Neural progenitor cell (in vitro differentiated cells): Measurements from ENCODE around the gene SNAPC2. TPM values are rescaled to one million over a fixed set of nuclear protein-coding genes. Genes with fewer than 3 reads are reported as not detected.

Experiments
- DNase-seq: peaks from one replicate; pipeline ENCODE4 v3.0.0-alpha.2; 2016; ENCODE audit warnings: low spot score
- H2AFZ ChIP-seq: fragments of 200-600 bp; sonication (generic); replicated peaks from 2 replicates; pipeline ENCODE4 v1.6.1; 2016; ENCODE audit warnings: antibody characterized with exemption
- H3F3A ChIP-seq: fragments of 200-600 bp; sonication (generic); 2 replicates; pipeline ENCODE4 v1.6.1; 2016; ENCODE audit warnings: antibody characterized with exemption, low read depth
- H3K27ac ChIP-seq: fragments of 200-600 bp; sonication (generic); 2 replicates; pipeline ENCODE4 v1.5.1; 2016; ENCODE audit warnings: mild to moderate bottlenecking
- H3K27me3 ChIP-seq: fragments of 200-600 bp; sonication (generic); 2 replicates; pipeline ENCODE4 v1.6.1; 2016; ENCODE audit warnings: mild to moderate bottlenecking, moderate library complexity
- H3K36me3 ChIP-seq: fragments of 200-600 bp; sonication (generic); 2 replicates; pipeline ENCODE4 v1.5.1; 2016
- H3K4me1 ChIP-seq: fragments of 200-600 bp; sonication (generic); 2 replicates; pipeline ENCODE4 v1.6.1; 2016; ENCODE audit warnings: mixed run types
- H3K4me2 ChIP-seq: fragments of 200-600 bp; sonication (generic); 2 replicates; pipeline ENCODE4 v1.6.1; 2016
- H3K4me3 ChIP-seq: fragments of 200-600 bp; sonication (generic); 2 replicates; pipeline ENCODE4 v1.5.1; 2016
- H3K79me2 ChIP-seq: fragments of 200-600 bp; sonication (generic); 2 replicates; pipeline ENCODE4 v1.6.1; 2016; ENCODE audit warnings: low read depth
- H3K9ac ChIP-seq: fragments of 200-600 bp; sonication (generic); 2 replicates; pipeline ENCODE4 v1.6.1; 2016
- H3K9me3 ChIP-seq: fragments of 200-600 bp; sonication (generic); 2 replicates; pipeline ENCODE4 v1.5.1; 2016; ENCODE audit warnings: low read depth
- H4K20me1 ChIP-seq: fragments of 200-600 bp; sonication (generic); 2 replicates; pipeline ENCODE4 v1.6.1; 2016; ENCODE audit warnings: low read depth
- H3K27ac Mint-ChIP-seq: 3 replicates; pipeline ENCODE4 v1.8.0; 2021; ENCODE audit warnings: mixed read lengths
- H3K27me3 Mint-ChIP-seq: 2 replicates; pipeline ENCODE4 v1.8.0; 2022; ENCODE audit warnings: low read depth, mild to moderate bottlenecking, inconsistent platforms, moderate library complexity, mixed read lengths; ENCODE audit not compliant: insufficient read depth
- H3K36me3 Mint-ChIP-seq: 3 replicates; pipeline ENCODE4 v1.8.0; 2021; ENCODE audit warnings: mixed read lengths
- H3K4me1 Mint-ChIP-seq: 3 replicates; pipeline ENCODE4 v1.8.0; 2021; ENCODE audit warnings: mixed read lengths
- H3K4me3 Mint-ChIP-seq: 3 replicates; pipeline ENCODE4 v1.8.0; 2021; ENCODE audit warnings: mild to moderate bottlenecking, moderate library complexity, mixed read lengths
- H3K9me3 Mint-ChIP-seq: 3 replicates; pipeline ENCODE4 v1.8.0; 2020; ENCODE audit warnings: mixed read lengths
- CTCF ChIP-seq: fragments of 200-600 bp; sonication (generic); IDR thresholded peaks from 2 replicates; pipeline ENCODE4 v1.5.1; 2017; ENCODE audit warnings: antibody characterized with exemption, mild to moderate bottlenecking
- EZH2 ChIP-seq: fragments of 200-600 bp; sonication (generic); IDR thresholded peaks from 2 replicates; pipeline ENCODE4 v1.6.1; 2017; ENCODE audit warnings: antibody characterized with exemption, mild to moderate bottlenecking, moderate library complexity
- EZH2phosphoT487 ChIP-seq: fragments of 200-600 bp; sonication (generic); IDR thresholded peaks from 2 replicates; pipeline ENCODE4 v1.6.1; 2017; ENCODE audit warnings: antibody characterized with exemption
- total RNA-seq: library from RNA; depleted of rRNA; stranded (reverse); fragments of >200 nt; gene quantifications from 2 replicates; pipeline ENCODE4 v1.2.3, GENCODE V29; 2015; ENCODE audit warnings: low replicate concordance

The SNAPC2 gene
- total RNA-seq, 1 donor from 2014 or later: 5.7 TPM

- Histone ChIP-seq H3K4me3 (peak overlapping the region; percentile 75), H3K27me3 (peaks cover 41% of the 10 kb centered on the region), H3K36me3 (no peaks in the 10 kb centered on the region), H3K9ac (no peak overlapping the region), H4K20me1 (peaks cover 50% of the 10 kb centered on the region), H3F3A (peaks cover 54% of the 10 kb centered on the region), H3K4me2 (peak overlapping the region; percentile 77), H2AFZ (peak overlapping the region; percentile 54), H3K9me3 (no peaks in the 10 kb centered on the region), H3K27ac (peak overlapping the region; percentile 66), H3K4me1 (peaks cover 15% of the 10 kb centered on the region), H3K79me2 (peaks cover 8% of the 10 kb centered on the region)
- Mint-ChIP-seq H3K4me3 (peak overlapping the region; percentile 87), H3K27ac (no peak overlapping the region), H3K4me1 (peaks cover 36% of the 10 kb centered on the region), H3K9me3 (no peaks in the 10 kb centered on the region), H3K36me3 (peaks cover 3% of the 10 kb centered on the region), H3K27me3 (peaks cover 30% of the 10 kb centered on the region)
- DNase-seq: peak; percentile 99
- no peak for TF ChIP-seq EZH2
- TF ChIP-seq EZH2phosphoT487: no peak
- no peak for TF ChIP-seq CTCF
Observed at GRCh38 chr19:7920519-7921301, 572 bp downstream of the SNAPC2 start.

GRCh38 chr19:7921302-7921966, 1.3 kb downstream of the SNAPC2 start:
- DNase-seq: no peak
- Mint-ChIP-seq H3K4me1 (peaks cover 39% of the 10 kb centered on the region), H3K4me3 (peak overlapping the region; percentile 87), H3K36me3 (peaks cover 4% of the 10 kb centered on the region), H3K27ac (no peak overlapping the region), H3K9me3 (no peaks in the 10 kb centered on the region), H3K27me3 (peaks cover 28% of the 10 kb centered on the region)
- Histone ChIP-seq H4K20me1 (peaks cover 53% of the 10 kb centered on the region), H2AFZ (no peak overlapping the region), H3K79me2 (peaks cover 8% of the 10 kb centered on the region), H3K27me3 (peaks cover 34% of the 10 kb centered on the region), H3K36me3 (no peaks in the 10 kb centered on the region), H3K4me2 (peak overlapping the region; percentile 72), H3K4me1 (peaks cover 8% of the 10 kb centered on the region), H3F3A (peaks cover 52% of the 10 kb centered on the region), H3K9me3 (no peaks in the 10 kb centered on the region), H3K27ac (peak overlapping the region; percentile 3), H3K9ac (no peak overlapping the region), H3K4me3 (peak overlapping the region; percentile 37)
- TF ChIP-seq EZH2phosphoT487 (no peak), CTCF (no peak), EZH2 (no peak)

- TF ChIP-seq EZH2 (no peak), EZH2phosphoT487 (no peak), CTCF (no peak)
- Mint-ChIP-seq H3K36me3 (peaks cover 5% of the 10 kb centered on the region), H3K4me3 (peak overlapping the region; percentile 87), H3K27me3 (peaks cover 27% of the 10 kb centered on the region), H3K27ac (no peak overlapping the region), H3K9me3 (no peaks in the 10 kb centered on the region), H3K4me1 (peaks cover 38% of the 10 kb centered on the region)
- peaks cover 26% of the 10 kb centered on the region for H3K27me3 ChIP-seq
- peaks cover 8% of the 10 kb centered on the region for H3K4me1 ChIP-seq
- peaks cover 61% of the 10 kb centered on the region for H4K20me1 ChIP-seq
- no peaks in the 10 kb centered on the region for H3K36me3 ChIP-seq
- DNase-seq: no peak
- H3K27ac ChIP-seq: no peak overlapping the region
- H3K4me2 ChIP-seq: no peak overlapping the region
- H2AFZ ChIP-seq: no peak overlapping the region
- H3F3A ChIP-seq: peaks cover 53% of the 10 kb centered on the region
- no peaks in the 10 kb centered on the region for H3K9me3 ChIP-seq
- H3K9ac ChIP-seq: no peak overlapping the region
- H3K79me2 ChIP-seq: peaks cover 8% of the 10 kb centered on the region
- no peak overlapping the region for H3K4me3 ChIP-seq
Observed at GRCh38 chr19:7921967-7922835, 2.1 kb downstream of the SNAPC2 start.
